D721Med (cell line): ENCODE results near the gene SZT2.
"Not testable (repeated sequence)": the region's sequence is repeated elsewhere in the genome, so short reads cannot be mapped to it uniquely, and the experiment has no call there.

Source experiments
- DNase-seq: peaks from one replicate; pipeline ENCODE4 v3.0.0; 2011; ENCODE audit warnings: low spot score; ENCODE audit not compliant: insufficient read length
- FAIRE-seq: peaks from 2 replicates; lab custom pipeline; 2011; peaks lifted over from hg19 to GRCh38; lab: Jason Lieb, UNC
- CTCF ChIP-seq: IDR thresholded peaks from 2 replicates; pipeline ENCODE4 v1.5.1; 2012; ENCODE audit warnings: mild to moderate bottlenecking, control low read depth; ENCODE audit not compliant: insufficient read depth; ENCODE audit errors: missing control alignments

The SZT2 gene

GRCh38 chr1:43495204-43495603 lies 105.5 kb downstream of the SZT2 start:
- DNase-seq, result no peak
- TF ChIP-seq CTCF, result no peak
- FAIRE-seq, result no peak

- FAIRE-seq, result no peak
- no peak for TF ChIP-seq CTCF
- no peak for DNase-seq
These were observed 110.2 kb downstream of the SZT2 start for GRCh38 chr1:43499898-43500297.

GRCh38 chr1:43501806-43502205 lies 112.1 kb downstream of the SZT2 start:
- DNase-seq, FAIRE-seq: not testable (repeated sequence)

GRCh38 chr1:43503534-43503933 lies 113.8 kb downstream of the SZT2 start:
- FAIRE-seq (no peak), DNase-seq (no peak)
- TF ChIP-seq CTCF, result no peak
